SK-N-DZ (cell line): ENCODE data around the gene RBBP9. TPM values are rescaled to one million over a fixed set of nuclear protein-coding genes. Genes with fewer than 3 reads are reported as not detected.
"Not testable (repeated sequence)": the region's sequence is repeated elsewhere in the genome, so short reads cannot be mapped to it uniquely, and the experiment has no call there.

Experiments
- DNase-seq: peaks from one replicate; pipeline ENCODE4 v3.0.0-alpha.2; 2015; ENCODE audit warnings: low spot score
- polyA plus RNA-seq, 2 experiments: library from polyadenylated mRNA; depleted of rRNA; stranded (reverse); fragments of >200 nt; gene quantifications; 2 replicates each; pipeline ENCODE4 v1.2.3, GENCODE V29; 2014

Gene RBBP9
- 30.3 and 38.8 TPM in 2 replicates for polyA plus RNA-seq (2014; cell fraction: cytosol; rRNA removed)
- polyA plus RNA-seq (2014; cell fraction: nucleus; rRNA removed) = 14.8 and 19.4 TPM in 2 replicates

DNA sequence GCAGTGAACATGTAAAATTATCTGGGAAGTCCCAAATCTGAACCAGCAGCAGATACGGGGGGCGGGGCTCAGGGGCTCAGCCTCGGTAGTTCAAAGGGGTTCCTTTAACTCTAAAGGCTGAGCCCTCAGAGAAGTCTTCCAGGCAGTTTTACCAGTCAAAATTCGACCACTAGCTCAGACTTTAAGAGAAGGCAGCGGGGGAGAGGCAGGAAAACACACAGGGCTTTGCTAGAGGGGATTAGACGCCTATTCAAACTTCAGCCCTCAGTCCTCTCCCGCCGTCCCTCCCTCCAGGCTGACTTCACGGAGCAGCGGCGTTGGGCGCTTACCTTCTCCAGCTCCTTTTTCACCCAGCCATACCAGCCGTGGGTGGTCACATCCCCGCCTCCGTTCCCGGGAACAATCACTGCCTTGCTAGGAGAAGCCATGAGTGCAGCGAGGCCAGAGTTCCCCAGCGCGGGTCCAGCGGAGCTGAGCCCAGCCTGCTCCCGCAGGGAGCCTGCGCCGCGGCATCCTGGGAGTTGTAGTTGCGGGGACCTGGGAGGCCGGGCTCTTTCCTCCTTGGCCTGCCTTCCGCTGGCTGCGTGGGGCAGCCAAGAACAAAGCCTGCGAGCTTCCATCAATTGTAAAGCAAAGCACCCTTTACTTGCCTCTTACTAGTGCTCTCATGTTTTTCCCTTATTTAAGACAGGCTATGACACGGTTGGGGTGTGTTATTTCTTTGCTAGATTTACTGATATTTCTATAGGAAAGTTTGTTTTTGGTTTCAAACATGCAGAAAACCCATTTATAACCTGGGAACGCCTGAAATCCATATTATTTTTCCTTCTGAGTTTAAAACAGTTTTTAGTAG, at the start of gene RBBP9:
Gene RBBP9 (minus strand): TSS at position 486 of the 853 bp plus-strand sequence. CDS start 58 bp downstream, at position 428.
- peak; percentile 86 for DNase-seq

DNA sequence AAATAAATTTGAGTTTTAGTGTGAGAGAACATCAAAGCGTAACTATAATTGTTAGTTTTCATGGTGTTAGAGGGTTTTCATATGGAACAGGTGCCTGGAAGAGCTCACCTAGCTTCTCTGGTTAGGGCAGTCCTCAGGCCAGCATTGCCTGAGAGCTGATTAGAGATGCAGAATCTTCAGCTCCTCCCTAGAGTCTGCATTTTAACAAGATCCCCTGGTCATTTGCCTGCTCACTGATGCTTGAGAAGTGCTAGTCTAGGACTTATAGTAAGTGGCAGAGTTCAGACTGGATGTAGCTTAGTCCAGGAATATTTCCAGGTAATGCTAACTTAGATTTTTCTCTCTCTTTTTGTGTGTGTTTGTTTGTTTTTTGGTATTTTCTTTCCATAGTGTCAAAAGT, 48.5 kb upstream of the RBBP9 start:
- no peak for DNase-seq

DNA sequence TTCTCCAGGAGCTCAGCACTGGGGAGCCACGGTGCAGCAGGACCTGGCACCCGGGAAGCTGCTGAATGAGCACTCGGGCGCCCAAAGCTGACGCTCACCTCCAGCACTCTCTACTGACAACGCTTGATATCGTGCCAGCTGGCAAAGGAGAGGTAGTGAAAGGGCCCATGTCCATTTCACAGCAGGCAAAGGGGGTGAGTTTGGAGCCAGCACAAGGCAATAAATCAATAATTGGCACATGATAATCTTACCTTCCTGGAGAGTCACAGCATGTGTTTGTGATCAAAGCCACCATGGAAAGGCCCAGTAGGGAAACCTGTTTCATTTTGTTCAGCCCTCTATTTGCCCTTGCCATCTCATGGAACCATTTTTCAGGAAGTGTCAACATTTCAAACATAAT, 46.9 kb upstream of the RBBP9 start:
- no peak for DNase-seq

DNA sequence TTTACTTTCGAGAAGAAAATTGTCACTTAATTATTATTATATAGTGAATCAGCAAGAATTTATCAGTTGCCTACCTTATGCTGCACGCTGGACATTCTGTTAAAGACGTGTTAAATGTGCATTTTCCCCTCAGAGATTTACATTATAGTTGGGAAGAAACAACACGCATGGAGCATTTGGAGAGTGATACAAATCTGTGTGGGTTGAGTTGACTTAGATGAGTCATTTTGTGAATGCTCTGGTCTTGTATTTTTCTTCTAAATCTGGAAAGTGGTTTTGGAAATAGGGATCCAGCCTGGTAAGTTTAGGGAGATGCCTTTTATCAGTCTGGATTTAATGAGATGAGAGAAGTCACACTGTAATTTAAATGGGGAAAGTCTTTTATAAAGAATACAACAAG, 46.2 kb upstream of the RBBP9 start:
- no peak for DNase-seq

DNA sequence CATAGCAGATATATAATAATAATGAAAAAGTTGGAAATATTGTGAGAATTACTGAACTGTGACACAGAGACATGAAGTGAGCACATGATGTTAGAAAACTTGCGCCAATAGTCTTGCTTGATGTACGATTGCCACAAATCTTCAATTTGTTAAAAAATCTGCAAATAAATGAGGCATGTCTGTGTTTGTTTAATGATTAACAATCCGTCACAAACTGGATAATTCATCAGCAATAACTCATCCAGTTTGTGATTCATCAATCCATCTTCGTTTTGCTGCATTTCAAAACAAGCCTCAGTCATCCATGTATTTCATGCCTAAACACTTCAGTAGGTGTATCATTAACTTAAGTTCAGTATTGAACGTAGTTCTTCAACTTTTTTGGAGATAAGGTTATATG, 44.7 kb upstream of the RBBP9 start:
- DNase-seq = no peak

DNA sequence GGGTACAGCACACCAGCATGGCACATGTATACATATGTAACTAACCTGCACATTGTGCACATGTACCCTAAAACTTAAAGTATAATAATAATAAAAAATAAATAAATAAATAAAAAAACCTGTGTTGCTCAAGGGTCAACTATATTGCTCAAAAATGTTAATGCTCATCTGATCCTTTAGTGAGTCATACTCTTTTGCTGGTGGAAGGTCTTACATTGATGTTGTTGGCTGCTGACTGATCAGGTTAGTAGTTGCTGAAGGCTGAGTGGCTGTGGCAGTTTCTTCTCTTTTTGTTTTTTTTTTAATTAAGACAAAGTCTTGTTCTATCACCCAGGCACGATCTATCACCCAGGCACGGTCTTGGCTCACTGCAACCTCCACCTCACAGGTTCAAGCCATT, 40.6 kb upstream of the RBBP9 start:
- DNase-seq = no peak

DNA sequence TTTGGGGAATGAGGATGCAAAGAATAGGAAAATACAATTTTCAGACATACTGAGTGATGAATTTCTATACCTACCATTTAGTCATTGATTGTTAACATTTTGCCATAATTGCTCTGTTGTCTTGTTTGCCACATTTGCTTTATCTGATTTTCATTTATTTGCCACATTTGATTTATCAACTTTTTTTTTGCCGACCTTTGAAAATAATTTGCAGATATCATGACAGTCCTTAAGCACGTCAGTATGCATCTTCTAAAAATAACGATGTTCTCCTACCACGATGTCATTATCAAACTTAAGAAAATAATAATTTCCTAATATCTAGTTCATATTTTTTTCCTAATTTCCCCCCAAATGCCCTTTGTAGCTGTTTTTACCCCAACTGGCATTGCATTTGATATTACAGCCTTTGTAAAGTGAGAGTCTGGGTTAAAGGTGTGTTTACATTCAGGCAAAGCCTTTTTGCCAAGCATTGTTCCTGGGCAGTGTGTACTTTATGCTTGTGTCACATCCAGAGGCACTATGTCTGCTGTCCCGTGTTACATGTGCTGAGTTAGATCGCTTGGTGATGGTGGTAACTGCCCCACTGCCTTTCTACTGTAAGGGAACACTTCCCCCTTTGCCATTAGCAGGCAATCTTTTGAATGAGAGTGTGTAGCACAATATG, 37.1 kb upstream of the RBBP9 start:
- no peak for DNase-seq

DNA sequence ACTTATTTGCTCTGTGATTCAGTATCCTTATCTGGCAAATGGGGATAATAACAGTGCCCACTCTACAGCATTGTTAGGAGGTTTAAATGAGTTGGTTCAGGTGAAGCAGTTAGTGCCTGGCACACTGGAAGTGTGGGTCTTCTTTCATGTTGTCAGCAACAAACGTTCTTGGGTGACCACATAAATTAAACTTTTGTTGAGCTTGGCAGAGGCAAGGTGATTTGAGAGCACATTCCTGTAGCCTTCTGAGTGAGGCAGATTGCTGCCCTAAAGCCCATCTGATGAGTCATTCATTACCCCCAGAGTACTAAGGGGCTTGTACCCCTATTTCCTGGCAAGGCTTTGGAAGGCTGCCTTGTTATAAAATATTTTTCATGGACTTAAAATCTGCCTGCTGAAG, 36.5 kb upstream of the RBBP9 start:
- no peak for DNase-seq

DNA sequence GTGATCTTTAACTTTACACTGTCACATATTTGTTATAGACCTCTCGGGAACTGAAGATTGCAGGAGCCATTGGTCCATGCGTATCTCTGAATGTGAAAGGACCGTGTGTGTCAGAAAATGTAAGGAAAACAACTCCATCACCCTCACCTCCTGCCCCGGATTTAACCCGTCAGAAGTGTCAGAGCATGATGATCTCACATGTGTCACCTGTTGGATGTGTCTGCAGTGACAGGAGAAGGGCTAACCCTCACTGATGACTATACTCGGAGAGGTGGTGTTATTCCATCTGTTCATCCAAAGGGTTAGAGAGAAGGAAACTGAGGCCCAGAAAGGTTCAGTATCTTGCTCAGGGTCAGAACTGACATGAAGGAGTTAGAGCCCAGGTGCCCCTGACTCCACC, 35.6 kb upstream of the RBBP9 start:
- no peak for DNase-seq

DNA sequence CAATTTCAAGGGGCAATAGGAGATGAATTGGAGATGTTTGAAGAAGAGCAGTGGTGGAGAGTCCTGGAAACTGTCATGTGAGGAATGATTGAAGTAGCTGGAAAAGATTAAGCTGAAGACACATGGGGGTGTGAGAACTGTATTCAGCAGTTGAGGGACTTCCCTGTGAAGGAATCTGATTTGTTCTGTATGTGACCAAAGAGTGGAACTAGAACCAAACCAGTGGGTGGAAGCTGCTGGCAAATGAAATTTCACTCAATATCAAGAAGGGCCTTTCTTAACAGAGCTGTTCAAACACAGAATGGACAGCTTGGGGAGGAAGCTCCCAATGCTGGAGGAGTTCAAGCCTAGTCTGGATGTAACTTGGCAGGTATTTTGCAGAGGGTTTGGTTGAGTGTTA, 32.0 kb upstream of the RBBP9 start:
- no peak for DNase-seq

DNA sequence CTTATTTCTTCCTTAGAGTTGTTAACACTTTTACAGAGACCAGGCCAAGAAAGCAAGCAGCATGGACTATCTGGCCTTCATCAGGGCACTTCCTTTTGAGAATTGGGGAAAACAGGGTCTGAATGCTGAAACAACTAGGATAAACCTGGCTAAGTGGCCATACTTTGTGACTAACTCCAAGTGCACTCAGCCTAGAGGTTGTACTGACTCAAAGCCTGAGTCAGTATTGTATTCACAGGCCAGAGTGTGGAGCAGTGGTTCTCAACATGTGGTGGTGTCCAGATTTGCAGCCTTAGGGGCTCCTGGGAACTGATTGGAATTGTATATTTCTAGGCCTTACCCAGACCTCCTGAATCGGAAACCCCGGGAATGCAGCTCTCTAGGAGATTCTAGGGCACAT, 30.8 kb upstream of the RBBP9 start:
- no peak for DNase-seq

DNA sequence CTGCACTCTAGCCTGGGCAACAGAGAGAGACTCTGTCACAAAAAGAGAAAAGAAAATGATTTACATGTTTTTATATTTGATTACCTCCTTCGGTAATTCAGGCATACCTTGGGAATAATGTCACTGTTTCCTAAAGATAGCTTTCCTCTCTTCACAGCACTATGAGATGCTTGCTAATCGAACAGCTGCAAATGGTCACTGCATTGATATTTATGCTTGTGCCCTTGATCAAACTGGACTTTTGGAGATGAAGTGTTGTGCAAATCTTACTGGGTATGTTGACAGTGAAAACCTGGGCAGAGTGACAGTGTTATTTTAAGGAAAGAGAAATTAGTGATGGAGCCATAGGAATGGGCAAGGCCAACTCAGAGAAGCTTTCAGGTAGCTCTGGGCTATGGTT, 30.3 kb upstream of the RBBP9 start:
- DNase-seq = no peak

DNA sequence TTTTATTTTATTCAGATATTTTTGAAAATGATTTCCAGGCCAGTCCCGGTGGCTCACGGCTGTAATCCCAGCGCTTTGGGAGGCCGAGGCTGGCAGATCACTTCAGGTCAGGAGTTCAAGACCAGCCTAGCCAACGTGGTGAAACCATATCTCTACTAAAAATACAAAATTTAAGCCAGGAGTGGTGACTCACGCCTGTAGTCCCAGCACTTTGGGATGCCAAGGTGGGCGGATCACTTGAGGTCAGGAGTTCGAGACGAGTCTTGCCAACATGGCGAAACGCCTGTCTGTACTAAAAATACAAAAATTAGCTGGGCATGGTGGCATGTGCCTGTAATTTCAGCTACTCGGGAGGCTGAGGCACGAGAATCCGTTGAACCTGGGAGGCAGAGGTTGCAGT, 29.7 kb upstream of the RBBP9 start:
- DNase-seq = not testable (repeated sequence)

DNA sequence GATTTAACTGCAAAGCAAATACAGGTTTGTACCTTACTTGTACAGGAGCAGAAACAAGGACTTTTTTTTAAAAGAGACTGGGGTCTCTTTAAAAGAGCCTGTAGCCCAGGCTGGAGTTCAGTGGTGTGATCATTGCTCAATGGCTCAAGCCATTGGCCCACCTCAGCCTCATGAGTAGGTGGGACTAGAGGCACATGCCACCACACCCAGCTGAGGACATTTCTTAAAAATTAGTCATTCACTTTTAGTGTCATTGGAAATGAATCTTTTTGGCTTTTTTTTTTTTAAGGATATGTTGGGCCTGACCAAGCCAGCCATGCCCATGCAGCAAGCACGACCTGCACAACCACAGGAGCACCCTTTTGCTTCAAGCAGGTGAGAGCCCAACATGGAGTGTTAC, 27.6 kb upstream of the RBBP9 start:
- DNase-seq = no peak

DNA sequence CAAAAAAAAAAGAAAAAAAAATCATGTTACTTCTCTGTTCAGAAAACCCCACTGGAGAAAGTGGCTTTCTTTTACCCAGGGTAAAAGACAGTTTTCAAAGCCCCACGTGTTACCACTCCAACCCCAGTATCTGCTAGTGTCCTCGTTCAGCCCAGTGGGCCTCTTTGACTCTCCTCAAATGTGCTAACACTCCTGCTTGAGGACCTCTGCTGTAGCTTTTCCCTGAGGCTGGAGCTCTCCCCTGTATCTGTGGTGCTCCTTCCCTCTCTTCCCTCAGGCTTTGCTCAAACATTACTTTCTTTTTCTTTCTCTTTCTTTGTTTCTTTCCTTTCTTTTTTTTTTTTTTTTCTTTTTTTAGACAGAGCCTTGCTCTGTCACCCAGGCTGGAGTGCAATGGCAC, 26.0 kb upstream of the RBBP9 start:
- DNase-seq = no peak

DNA sequence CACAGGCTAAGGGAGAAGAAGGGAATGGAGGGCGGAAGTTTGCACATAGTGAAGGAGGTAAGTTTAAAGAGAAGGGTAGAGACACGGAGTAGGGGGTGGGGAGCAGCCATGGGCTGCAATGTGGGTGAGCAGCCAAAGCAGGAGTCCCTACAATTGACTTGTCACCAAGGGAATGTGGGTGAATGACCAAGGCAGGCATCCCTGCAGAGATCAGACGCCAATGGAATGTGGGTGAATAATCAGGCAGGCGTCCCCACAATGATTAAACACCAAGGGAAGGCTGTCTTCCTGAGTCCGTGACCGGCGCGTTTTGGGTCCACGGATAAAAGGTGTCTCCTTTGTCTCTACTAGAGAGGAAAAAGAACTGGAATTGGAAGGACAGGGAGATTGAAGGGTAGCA, 25.0 kb upstream of the RBBP9 start:
- not testable (repeated sequence) for DNase-seq

DNA sequence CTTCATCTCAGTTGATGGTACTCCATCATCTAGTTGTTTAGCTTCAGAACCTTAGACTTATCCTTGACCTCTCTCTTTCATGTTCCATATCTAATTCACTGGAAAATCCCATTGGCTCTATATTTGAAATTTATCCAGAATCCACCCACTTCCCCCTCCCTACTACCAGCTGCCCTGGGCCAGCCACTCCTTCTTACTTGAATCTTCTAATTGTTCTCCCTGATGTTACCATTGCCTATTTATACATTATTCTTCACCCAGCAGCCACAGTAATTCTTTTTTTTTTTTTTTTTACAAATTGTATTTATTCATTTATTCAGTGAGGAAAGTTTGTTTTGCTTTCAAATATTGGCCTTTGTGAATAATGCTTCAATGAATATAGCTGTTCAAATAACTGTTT, 18.9 kb upstream of the RBBP9 start:
- no peak for DNase-seq

DNA sequence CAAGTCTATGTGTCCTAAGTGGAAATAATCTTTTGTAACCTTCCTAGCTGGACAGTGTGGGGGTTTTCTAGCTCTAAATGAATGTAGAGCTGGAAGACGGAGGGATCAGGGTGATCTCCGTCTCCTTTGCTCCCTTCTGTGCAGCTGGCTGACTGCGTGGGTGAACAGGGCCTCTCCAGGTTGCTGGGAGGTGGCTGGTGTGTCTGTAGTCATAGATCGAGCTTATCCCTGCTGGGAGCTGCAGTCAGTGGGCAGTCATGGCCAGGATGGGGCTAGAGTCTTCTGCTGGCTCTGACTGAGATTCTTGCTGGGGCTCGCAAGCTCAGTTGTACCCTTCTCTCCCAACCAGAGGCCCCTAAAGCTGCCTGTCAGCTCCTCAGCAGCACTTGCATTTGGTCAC, 17.1 kb upstream of the RBBP9 start:
- DNase-seq = no peak

DNA sequence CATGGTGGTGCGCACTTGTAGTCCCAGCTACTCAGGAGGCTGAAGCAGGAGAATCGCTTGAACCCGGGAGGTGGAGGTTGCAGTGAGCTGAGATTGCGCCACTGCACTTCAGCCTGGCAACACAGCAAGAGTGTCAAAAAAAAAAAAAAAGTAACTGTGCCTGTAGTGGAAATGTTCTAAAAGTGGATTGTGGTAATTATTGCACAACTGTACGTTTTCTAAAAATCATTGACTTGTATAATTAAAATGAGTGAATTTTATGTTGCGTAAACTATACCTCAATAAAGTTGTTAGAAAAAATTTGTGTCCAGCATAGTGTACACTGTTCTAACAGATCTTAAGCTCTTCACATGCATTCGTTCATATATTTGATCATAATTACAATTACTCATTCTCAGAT, 16.2 kb upstream of the RBBP9 start:
- no peak for DNase-seq

DNA sequence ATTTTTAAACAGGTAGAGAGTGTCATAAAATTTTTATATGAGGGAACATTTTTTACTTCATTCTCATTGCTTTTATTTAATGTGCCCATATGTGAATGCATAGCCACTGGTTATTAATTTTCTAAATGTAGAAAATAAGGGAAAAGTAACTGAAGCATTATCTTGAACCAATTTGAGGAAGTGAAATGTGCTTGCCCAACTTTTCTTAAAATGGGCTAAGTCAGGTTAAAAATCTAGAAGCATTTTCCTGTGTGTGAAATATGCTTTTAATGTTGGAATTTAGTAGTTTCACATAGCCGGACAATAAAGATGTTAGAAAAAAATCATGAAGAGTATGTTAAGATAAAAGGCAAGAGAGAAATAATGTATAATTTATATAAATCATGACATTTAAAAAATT, 14.5 kb upstream of the RBBP9 start:
- DNase-seq = no peak

DNA sequence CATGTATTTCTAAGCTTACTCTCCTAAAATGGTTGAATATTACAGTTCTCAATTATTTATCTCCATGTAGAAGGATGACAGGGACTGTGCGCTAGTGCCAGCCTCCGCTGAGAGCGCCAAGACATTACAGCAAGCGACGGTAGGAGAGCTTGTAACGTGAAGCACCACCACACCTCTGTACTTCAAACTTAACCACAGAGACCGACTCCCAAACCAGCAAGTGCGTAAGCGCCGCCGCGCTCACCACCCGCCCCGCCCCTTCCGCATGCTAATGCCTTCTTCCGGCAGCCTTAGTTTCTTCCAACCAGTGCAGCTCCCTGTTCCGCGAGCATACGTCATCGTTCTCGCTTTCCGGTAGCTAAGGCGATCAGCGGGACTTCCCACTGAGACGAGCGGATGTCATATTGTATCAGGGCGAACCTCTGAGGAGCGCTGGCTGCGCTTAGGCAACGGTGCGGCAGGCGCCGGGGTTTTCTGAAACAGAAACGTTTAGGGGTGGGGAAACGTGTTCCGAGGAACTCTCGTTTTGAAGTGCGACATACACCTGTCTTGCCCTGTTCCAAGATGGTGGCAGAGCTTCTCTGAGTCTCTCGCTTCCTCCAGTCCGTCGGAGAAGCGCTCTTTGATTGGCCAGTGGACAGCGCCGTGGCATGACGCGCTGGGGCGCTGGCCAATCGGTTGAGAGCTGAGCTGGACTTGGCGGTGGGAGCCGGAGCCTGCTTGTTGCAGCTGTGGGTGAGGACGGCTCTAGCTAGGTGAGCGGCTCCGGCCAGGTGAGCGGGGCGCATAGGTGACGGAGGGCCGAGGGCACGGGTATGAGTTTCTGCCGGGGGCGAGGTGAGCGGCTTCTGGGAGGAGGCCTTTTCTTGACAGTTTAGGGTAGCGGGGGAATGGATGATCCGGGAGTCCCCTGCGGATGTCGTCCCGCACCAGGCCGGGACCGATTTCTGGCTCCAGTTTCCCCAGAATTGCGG, 10.5 kb upstream of the RBBP9 start, which contains the start of gene SEC23B:
Gene SEC23B (plus strand): TSS at position 723 of the 974 bp plus-strand sequence. CDS start 2,896 bp downstream, outside the sequence.
- peak; percentile 97 for DNase-seq

DNA sequence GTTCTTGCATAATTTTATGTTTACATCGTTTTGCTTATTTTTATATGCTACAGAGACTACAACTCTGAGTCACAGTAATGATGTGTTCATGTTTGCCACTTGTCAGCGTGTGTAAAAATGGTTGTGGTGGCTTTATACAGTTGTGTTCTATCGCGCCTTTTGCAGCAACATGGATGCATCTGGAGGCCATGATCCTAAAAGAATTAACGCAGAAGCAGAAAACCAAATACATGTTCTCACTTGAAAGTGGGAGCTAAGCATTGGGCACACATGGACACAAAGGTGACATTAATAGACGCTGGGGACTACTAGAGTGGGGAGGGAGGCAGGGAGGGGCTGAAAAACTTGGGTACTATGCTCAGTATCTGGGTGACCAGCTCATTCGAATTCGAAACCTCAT, 9.7 kb upstream of the RBBP9 start:
- DNase-seq = no peak
